Epithelial cell of alveolus of lung (primary cell): ENCODE results near the gene CASR. TPM values are rescaled to one million over a fixed set of nuclear protein-coding genes. Genes with fewer than 3 reads are reported as not detected.

Experiments
- total RNA-seq: library from RNA; depleted of rRNA; stranded (reverse); fragments of >200 nt; gene quantifications from 2 replicates; pipeline ENCODE4 v1.2.1, GENCODE V29; 2015

Gene CASR, protein sequence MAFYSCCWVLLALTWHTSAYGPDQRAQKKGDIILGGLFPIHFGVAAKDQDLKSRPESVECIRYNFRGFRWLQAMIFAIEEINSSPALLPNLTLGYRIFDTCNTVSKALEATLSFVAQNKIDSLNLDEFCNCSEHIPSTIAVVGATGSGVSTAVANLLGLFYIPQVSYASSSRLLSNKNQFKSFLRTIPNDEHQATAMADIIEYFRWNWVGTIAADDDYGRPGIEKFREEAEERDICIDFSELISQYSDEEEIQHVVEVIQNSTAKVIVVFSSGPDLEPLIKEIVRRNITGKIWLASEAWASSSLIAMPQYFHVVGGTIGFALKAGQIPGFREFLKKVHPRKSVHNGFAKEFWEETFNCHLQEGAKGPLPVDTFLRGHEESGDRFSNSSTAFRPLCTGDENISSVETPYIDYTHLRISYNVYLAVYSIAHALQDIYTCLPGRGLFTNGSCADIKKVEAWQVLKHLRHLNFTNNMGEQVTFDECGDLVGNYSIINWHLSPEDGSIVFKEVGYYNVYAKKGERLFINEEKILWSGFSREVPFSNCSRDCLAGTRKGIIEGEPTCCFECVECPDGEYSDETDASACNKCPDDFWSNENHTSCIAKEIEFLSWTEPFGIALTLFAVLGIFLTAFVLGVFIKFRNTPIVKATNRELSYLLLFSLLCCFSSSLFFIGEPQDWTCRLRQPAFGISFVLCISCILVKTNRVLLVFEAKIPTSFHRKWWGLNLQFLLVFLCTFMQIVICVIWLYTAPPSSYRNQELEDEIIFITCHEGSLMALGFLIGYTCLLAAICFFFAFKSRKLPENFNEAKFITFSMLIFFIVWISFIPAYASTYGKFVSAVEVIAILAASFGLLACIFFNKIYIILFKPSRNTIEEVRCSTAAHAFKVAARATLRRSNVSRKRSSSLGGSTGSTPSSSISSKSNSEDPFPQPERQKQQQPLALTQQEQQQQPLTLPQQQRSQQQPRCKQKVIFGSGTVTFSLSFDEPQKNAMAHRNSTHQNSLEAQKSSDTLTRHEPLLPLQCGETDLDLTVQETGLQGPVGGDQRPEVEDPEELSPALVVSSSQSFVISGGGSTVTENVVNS
- not detected in 2 replicates for total RNA-seq

GRCh38 chr3:122183521-122183892, at the start of gene CASR:
TSS of gene CASR (plus strand) at chr3:122183668. CDS start at chr3:122254190, 70,522 bp downstream.

DNA sequence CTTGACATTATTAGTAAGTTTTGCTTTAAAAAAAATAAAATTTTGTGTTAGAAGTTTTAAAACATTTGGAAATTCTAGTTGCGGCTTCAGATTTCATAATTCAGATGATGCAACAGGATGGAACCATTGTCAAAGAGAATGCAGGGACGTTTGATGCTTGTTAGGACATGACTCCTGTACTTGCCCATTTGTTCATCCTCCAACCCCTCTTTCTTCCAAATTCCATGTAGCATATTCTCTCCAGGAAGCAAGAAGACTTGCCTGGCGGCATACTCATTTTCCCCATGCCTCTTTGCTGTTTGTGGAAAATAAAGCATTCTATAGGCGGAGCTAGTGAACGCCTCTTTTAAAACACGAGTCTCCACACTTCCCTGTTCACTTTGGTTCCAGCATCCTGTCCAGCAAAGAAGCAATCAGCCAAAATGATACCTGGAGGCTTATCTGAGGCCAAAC, 141.4 kb downstream of the CASR start, which contains the start of gene CSTA:
Gene CSTA, plus strand, starts transcription at position 378 of the 453 bp plus-strand sequence. Its CDS starts 45 bp downstream, at position 423.

Other genes with a start within 250 kb of the CASR start
- not detected in 2 replicates for gene ILDR1, start 161.4 kb upstream of the CASR start, total RNA-seq
- not detected in 2 replicates for gene CD86, start 128.3 kb upstream of the CASR start, total RNA-seq
- gene CSTA, start 141.6 kb downstream of the CASR start, total RNA-seq: 0.88 and 2.1 TPM in 2 replicates
- 22.8 and 26.2 TPM in 2 replicates for gene MIX23, start 199.6 kb downstream of the CASR start, total RNA-seq
- gene FAM162A, start 200.5 kb downstream of the CASR start, total RNA-seq: 23.4 and 70.7 TPM in 2 replicates
- gene WDR5B, start 232.4 kb downstream of the CASR start, total RNA-seq: 3.5 and 7.2 TPM in 2 replicates